PFSK-1 (cell line): ENCODE measurements around the gene SYNJ2.

Source experiments
- POLR2AphosphoS5 ChIP-seq: IDR thresholded peaks from 2 replicates; pipeline ENCODE4 v1.6.1; 2012; ENCODE audit warnings: low read depth, mild to moderate bottlenecking, control low read depth, low read length, moderate library complexity
- TAF1 ChIP-seq: IDR thresholded peaks from 2 replicates; pipeline ENCODE4 v1.6.1; 2012; ENCODE audit warnings: low read length, control low read depth, borderline replicate concordance; ENCODE audit not compliant: insufficient read depth
- TF ChIP-seq, protein P1 (sequence below), 2 experiments: IDR thresholded peaks; 2 replicates each; pipeline versions ENCODE4 v1.6.1 to v1.8.0; 2011 to 2012; ENCODE audit warnings: low read depth in 2 of 2, low read length in 2 of 2, control low read depth in 1 of 2, inconsistent platforms in 1 of 2, mild to moderate bottlenecking in 1 of 2, moderate library complexity in 1 of 2; ENCODE audit not compliant: insufficient read depth in 1 of 2

DNA sequence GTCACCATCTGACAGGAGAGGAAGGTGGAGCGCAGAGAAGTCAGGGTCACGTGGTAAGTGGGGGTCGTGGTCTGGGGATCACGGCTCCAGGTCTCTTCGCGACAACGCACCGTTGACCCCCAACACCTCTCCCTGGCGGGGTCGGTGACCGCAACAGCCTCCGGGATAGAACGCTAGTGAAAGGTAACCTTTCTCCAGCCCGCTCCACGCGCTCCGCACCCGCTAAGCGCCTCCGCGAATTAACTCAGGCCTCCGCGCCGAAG lies 600 bp upstream of the SYNJ2 start:
- TF ChIP-seq, protein P1, sequence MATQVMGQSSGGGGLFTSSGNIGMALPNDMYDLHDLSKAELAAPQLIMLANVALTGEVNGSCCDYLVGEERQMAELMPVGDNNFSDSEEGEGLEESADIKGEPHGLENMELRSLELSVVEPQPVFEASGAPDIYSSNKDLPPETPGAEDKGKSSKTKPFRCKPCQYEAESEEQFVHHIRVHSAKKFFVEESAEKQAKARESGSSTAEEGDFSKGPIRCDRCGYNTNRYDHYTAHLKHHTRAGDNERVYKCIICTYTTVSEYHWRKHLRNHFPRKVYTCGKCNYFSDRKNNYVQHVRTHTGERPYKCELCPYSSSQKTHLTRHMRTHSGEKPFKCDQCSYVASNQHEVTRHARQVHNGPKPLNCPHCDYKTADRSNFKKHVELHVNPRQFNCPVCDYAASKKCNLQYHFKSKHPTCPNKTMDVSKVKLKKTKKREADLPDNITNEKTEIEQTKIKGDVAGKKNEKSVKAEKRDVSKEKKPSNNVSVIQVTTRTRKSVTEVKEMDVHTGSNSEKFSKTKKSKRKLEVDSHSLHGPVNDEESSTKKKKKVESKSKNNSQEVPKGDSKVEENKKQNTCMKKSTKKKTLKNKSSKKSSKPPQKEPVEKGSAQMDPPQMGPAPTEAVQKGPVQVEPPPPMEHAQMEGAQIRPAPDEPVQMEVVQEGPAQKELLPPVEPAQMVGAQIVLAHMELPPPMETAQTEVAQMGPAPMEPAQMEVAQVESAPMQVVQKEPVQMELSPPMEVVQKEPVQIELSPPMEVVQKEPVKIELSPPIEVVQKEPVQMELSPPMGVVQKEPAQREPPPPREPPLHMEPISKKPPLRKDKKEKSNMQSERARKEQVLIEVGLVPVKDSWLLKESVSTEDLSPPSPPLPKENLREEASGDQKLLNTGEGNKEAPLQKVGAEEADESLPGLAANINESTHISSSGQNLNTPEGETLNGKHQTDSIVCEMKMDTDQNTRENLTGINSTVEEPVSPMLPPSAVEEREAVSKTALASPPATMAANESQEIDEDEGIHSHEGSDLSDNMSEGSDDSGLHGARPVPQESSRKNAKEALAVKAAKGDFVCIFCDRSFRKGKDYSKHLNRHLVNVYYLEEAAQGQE (IDR thresholded peaks at IDR 0.05; ENCODE audit: insufficient read depth in 1 of 2, low read depth in 2 of 2, low read length in 2 of 2): no peak
- TF ChIP-seq TAF1 (no peak), POLR2AphosphoS5 (no peak)
